ENCODE data around the gene EGR4. TPM values are rescaled to one million over a fixed set of nuclear protein-coding genes. Genes with fewer than 3 reads are reported as not detected.

EGR4 gene
- total RNA-seq, 1 experiment from 2014 or later = not detected

DNA sequence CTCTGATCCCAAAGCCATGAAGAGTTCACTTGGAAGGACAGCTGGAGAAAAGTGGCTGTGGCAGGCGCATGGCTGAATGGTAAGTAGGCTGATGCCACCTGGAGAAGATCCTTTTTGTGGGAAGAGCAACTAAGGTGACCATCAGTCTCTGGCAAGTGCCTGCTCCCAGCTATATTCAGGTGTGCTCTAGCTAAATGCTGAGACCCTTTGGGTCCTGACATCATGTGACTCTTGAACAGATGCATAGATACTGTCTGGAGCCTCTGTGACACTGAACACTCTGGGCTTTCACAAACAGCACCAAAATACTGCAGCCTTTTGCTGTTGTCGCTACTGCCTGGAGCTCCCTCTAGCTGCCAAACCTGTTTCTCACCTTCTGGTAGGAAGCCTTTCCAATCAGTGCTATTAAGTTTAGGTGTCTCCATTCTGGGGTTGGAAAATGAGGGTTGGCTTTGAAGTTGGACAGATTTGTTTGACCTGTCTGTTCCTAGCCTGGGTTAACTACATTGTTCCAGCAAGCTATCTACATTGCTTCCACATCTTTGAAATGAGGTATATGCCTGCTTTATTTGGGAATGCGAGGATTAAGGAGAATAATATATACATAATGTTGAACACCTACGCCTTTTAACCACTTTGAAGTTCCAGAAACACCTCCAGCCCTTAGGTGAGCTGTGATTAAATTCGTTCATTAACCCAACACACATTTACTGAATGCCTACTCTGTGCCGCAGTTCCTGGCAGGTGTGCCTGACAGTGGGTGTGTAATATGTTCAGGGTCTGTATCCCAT is 3.1 kb downstream of the EGR4 start:
- DNase-seq (ENCODE audit: low read depth) = peak; percentile 41

- DNase-seq (ENCODE audit: low read depth) = no peak
Observed at GRCh38 chr2:73289304-73289703, 4.0 kb downstream of the EGR4 start.

GRCh38 chr2:73286134-73286655 is 7.2 kb downstream of the EGR4 start:
- DNase-seq (ENCODE audit: low read depth) = no peak

DNA sequence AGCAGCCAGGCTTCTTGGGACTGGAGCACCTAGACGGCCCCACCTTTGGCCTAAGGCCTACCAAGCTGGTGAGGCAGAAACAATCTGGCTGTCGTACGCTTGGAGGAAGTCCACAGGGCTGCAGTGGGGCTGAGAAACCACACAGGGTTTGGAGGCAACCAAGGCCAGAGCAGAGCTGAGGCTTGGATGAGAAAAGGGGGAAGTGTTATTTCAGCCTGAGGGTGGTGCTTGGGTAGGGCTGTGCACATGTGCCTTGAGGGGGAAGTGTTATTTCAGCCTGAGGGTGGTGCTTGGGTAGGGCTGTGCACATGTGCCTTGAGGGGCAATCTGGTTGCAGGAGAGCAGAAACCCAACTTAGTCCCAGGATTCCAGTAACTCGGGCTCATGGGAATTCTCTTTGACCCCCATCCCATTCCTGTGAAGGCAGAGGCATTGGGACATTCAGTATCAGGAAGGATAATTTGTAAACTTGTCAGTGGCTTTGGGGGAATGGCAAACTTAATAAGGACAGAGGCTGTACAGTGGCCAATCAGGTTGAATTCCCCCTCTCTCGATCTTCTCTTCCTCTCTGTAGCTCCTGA is 8.1 kb downstream of the EGR4 start:
- DNase-seq (ENCODE audit: low read depth) = peak; percentile 3

DNA sequence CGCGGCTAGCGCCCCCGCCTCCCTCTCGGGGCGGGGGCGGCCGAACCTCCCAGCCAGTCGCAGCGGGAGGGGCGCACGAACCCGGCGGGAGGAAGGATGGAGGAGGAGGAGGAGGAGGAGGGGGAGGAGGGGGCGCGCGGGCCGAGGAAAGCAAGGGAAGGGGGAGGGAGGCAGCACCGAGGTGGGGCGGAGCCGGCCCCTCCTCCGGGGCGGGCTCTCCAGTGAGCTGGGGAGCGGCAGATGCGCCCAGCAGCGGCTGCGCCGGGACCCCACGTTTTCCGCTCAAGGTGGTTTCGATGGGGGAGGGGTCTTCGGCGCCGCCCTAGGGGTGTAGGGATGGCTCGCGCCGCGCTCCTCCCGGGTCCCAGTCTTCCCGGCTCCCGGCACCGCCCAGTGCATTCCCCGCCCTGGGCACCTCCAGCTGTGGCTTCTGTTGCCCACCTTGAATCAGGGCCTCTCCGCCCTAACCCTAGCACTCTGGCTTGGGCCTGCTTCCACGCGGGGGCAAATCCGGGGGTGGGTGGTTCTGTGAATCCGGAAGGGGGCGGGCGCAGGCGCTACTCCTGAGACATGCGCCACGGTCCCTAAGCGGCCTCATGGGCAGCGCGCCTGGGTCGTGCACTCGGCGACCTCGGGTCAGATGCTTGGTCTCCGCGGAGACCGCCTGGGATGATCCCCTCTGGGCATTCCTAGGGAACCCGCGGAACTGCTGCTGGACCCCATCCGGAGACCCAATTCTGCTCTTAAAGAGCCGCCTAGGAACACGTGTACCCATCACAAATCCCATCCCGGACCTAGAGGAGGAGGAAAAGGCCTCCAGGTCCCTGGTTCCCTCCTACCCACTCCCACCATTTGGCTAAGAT is 8.8 kb downstream of the EGR4 start, which contains the start of gene FBXO41:
TSS of gene FBXO41 (minus strand) at position 183 of the 863 bp plus-strand sequence. CDS start 14,848 bp downstream, outside the sequence.
- peak; percentile 22 for DNase-seq (ENCODE audit: low read depth)

DNA sequence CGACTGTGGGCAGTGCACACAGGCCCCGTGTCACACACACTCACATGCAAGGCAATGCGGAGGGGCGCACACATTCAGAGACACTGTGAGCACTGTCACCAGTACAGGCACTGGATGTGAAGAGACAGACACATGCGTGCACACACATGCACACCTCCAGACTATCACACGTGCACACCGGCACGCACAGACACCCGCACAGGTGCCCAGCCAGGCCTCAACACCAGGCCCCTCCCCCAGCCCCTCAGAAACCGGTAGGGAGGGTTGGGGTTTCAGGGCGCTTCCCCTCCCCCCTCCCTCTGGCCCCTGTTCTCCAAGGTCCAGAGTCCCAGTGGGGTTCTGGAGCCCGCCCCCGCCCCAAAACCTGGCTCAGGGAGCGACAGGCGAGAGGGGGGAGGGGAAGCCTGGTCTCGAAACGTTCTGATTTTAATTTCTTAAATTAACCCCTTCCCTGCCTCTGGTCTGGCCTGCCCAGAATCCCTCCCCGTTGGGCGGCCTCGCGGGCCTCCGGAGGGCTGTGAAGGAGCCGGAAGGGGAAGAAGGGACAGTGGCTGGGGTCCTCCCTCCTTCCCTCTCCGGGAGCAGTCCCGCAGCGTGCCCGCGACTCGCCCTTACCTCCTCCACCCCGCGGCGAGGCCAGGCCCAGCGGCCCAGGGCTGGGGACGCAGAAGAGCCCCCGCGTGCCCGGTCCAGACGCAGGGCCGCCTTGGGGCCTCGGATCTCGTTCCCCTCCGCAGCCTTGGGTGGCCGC is 9.6 kb downstream of the EGR4 start:
- DNase-seq (ENCODE audit: low read depth) = no peak

DNA sequence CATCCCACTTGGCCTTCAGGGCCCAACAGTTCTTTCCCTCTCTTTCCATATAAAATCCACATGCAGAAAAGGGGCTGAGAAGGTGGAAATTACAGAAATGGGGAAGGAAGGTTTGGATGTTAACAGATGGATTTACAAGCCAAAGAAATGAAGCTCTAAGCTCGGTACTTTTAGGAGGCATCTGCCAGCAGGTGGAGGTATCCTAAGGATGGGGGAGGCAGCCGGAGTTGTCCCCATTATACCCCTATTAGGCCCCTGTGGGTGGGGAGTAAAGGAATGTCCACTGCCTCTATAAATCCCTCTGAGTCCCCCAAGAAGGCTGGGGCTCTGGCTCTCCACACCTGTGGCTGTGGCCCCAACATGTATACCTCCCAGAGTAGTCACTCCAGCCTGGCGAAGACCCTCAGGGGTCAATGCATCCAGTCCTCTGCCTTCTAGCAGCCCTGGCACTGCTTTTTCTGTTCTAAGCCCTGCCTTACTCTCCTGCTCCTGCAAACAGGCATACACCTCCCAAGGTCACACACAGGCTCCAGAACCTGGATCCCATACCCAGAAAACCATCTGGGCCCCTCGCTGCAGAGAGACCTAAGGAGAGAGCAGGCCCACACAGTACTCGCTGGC is 10.3 kb downstream of the EGR4 start:
- DNase-seq (ENCODE audit: low read depth) = no peak

GRCh38 chr2:73281244-73281643 is 12.1 kb downstream of the EGR4 start:
- DNase-seq (ENCODE audit: low read depth) = peak; percentile 12

DNA sequence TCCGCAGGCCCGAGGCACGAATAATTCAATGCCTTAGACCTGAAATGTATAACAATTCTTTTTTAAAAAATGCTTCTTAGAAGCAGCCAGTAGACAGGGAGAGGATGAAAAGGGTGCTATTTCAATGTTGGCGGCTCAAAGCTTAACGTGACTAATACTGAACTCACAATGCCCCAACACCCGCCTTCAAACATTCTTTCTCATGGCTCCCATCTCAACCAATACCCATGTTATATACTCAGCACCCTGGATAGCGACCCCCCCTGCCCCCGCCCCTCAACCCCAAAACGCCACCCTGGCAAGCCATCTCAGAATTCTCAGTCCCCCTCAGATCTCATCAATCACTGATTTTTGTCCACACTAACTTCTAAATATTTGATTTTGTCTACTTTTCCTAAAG is 13.5 kb downstream of the EGR4 start:
- DNase-seq (ENCODE audit: low read depth) = no peak

GRCh38 chr2:73272270-73272669 is 21.1 kb downstream of the EGR4 start:
- DNase-seq (ENCODE audit: low read depth) = no peak

DNA sequence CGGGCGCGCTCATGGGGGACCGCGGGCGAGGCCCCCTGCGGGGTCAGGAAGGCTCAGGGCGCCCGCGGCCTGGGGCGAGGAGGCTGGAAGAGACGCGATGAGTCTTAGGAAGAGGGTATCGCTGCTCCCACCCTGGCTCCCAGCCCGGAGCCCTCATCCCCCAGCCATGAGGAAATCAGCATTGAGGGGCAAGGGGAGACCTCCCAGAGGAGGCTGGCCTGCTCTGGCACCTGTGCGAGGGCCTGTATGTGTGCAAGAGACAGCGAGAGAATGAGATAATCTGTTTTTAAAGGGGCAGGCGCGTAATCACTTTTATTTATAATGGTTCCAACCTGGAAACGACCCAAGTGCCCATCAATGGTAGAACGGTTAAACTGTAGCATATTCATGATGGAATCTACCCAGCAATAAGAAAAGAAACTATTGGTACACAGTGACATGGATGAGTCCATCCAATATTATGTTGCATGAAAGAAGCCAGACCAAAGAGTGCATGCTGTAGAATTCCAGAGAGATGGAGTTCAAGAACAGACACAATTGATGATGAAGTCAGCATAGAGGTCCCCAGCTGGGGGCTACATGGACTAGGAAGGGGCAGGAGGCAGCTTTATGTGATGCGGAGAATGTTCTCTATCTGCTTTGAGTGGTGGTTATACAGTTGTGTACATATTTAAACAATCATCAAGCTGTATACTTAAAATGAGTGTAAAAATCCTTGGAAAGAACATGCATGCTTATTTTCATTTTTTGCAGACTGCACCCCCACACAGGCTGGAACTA is 23.5 kb downstream of the EGR4 start:
- DNase-seq (ENCODE audit: low read depth) = no peak

DNA sequence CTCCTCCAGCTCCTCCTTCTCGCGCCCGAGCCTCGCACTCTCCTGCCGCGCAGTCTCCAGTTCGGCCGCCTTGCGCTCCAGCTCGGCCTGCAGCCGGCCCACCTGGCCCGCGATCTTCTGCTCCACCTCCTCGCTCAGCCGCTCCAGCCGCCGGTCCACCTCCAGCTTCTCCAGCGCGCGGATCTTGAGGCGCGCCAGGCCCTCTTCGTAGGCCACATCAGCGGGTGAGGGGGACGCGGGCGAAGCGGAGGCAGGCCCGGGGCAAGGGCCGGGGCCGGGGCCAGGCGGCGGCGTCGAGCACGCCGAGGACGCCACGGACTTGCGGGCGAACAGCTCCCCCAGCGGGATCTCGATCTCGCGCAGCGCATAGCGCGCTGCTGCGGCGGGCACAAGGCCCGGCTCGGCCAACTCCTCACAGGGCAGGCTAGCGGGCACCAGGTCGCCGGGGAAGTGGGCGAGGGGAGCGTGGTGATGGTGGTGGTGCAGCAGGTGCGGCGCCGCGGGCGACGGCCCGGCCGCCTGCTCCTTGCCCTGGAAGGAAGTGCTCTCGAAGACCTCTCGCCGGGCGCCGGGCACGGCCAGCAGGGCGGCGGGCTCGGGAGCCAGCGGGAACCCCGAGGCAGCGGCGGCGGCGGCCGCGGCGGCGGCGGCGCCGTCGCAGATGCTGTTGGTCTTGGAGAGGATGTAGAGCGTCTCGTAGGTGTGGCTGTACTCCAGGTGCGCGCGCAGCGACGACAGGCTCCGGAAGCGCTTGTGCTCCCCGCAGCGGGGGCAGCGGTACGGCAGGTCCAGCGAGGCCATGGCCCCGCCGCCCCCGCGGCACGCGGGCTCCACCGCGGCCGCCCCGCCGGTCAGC is 24.3 kb downstream of the EGR4 start:
- no peak for DNase-seq (ENCODE audit: low read depth)

- DNase-seq (ENCODE audit: low read depth) = no peak
Observed at GRCh38 chr2:73268366-73268829, 24.9 kb downstream of the EGR4 start.

GRCh38 chr2:73267008-73267407 is 26.3 kb downstream of the EGR4 start:
- DNase-seq (ENCODE audit: low read depth) = no peak

GRCh38 chr2:73266061-73266901 is 27.1 kb downstream of the EGR4 start:
- no peak for DNase-seq (ENCODE audit: low read depth)

GRCh38 chr2:73265298-73266060 is 27.9 kb downstream of the EGR4 start:
- DNase-seq (ENCODE audit: low read depth) = no peak

DNA sequence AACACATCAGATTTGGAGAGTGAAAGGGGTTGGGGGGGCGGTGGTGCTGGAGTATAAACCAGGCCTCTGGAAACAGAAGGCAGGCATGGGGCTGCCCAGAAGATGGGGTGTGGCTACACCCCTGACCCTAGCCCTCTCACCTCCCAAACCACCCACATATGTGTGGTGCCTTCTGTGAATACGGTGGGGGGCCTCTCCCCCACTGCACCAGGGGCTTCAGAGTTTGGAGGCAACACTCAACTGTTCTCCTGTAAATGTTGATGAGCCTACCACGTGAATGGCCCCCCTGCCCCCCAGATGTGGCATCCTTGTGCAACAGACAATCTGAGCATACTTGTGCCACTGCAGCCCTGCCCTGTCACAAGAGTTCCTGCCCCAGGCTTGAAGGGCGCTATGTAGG is 28.6 kb downstream of the EGR4 start:
- DNase-seq (ENCODE audit: low read depth) = no peak

GRCh38 chr2:73264332-73264606 is 29.1 kb downstream of the EGR4 start:
- DNase-seq (ENCODE audit: low read depth) = no peak

Data from M059J (cell line).